HEK293 (cell line): ENCODE results near the gene SORBS2.

Experiments
- ATF2 ChIP-seq: fragments of 450-650 bp; formaldehyde crosslinking; IDR thresholded peaks from 2 replicates; pipeline ENCODE4 v1.5.1; 2016; ENCODE audit warnings: missing biosample characterization, missing genetic modification characterization, low read depth
- HOXA7 ChIP-seq: sonication (generic); formaldehyde crosslinking; IDR thresholded peaks from 2 replicates; pipeline ENCODE4 v1.8.1; 2022; ENCODE audit warnings: missing genetic modification reagents, borderline replicate concordance
- REST ChIP-seq: fragments of 450-650 bp; formaldehyde crosslinking; IDR thresholded peaks from 2 replicates; pipeline ENCODE4 v1.5.1; 2016; ENCODE audit warnings: missing biosample characterization, missing genetic modification characterization
- SETDB1 ChIP-seq: IDR thresholded peaks from one replicate; pipeline ENCODE4 v1.6.1; 2017; ENCODE audit warnings: mild to moderate bottlenecking, low read length, moderate library complexity, mixed read lengths; ENCODE audit not compliant: insufficient read length
- SP7 ChIP-seq: fragments of 450-650 bp; formaldehyde crosslinking; IDR thresholded peaks from 2 replicates; pipeline ENCODE4 v1.5.1; 2016; ENCODE audit warnings: missing biosample characterization, missing genetic modification characterization
- TRIM28 ChIP-seq: IDR thresholded peaks from 2 replicates; pipeline ENCODE4 v1.6.1; 2011; ENCODE audit warnings: low read length, control low read depth, borderline replicate concordance
- ZFP41 ChIP-seq: fragments of 450-650 bp; formaldehyde crosslinking; IDR thresholded peaks from 2 replicates; pipeline ENCODE4 v1.5.1; 2016; ENCODE audit warnings: missing biosample characterization, missing genetic modification characterization, borderline replicate concordance
- ZIC2 ChIP-seq: fragments of 450-650 bp; formaldehyde crosslinking; IDR thresholded peaks from 2 replicates; pipeline ENCODE4 v1.5.1; 2016; ENCODE audit warnings: missing biosample characterization, missing genetic modification characterization
- ZNF114 ChIP-seq: fragments of 450-650 bp; formaldehyde crosslinking; IDR thresholded peaks from 2 replicates; pipeline ENCODE4 v1.5.0; 2017; ENCODE audit warnings: missing biosample characterization, missing genetic modification characterization
- ZNF19 ChIP-seq: fragments of 450-650 bp; formaldehyde crosslinking; IDR thresholded peaks from 2 replicates; pipeline ENCODE4; 2016; ENCODE audit warnings: missing biosample characterization, missing genetic modification characterization, low read depth
- ZNF214 ChIP-seq: fragments of 450-650 bp; formaldehyde crosslinking; IDR thresholded peaks from 2 replicates; pipeline ENCODE4 v1.5.1; 2017; ENCODE audit warnings: missing biosample characterization, mild to moderate bottlenecking, missing genetic modification characterization, borderline replicate concordance
- ZNF350 ChIP-seq: fragments of 450-650 bp; formaldehyde crosslinking; IDR thresholded peaks from 2 replicates; pipeline ENCODE4 v1.5.0; 2017; ENCODE audit warnings: missing biosample characterization, mild to moderate bottlenecking, missing genetic modification characterization
- ZNF394 ChIP-seq: fragments of 450-650 bp; formaldehyde crosslinking; IDR thresholded peaks from 2 replicates; pipeline ENCODE4 v1.5.1; 2016; ENCODE audit warnings: missing biosample characterization, missing genetic modification characterization, mild to moderate bottlenecking, moderate library complexity, borderline replicate concordance
- ZNF473 ChIP-seq: fragments of 450-650 bp; formaldehyde crosslinking; IDR thresholded peaks from 2 replicates; pipeline ENCODE4 v1.5.1; 2017; ENCODE audit warnings: missing biosample characterization, missing genetic modification characterization
- ZNF501 ChIP-seq: fragments of 450-650 bp; formaldehyde crosslinking; IDR thresholded peaks from 2 replicates; pipeline ENCODE4 v1.5.1; 2016; ENCODE audit warnings: missing biosample characterization, missing genetic modification characterization
- ZNF513 ChIP-seq: fragments of 450-650 bp; IDR thresholded peaks from 2 replicates; pipeline ENCODE4 v1.5.1; 2018; ENCODE audit warnings: missing biosample characterization, missing genetic modification characterization
- ZNF561 ChIP-seq: fragments of 450-650 bp; IDR thresholded peaks from 2 replicates; pipeline ENCODE4 v1.5.1; 2018; ENCODE audit warnings: missing biosample characterization, missing genetic modification characterization, borderline replicate concordance
- ZNF624 ChIP-seq: fragments of 450-650 bp; formaldehyde crosslinking; IDR thresholded peaks from 2 replicates; pipeline ENCODE4 v1.5.1; 2017; ENCODE audit warnings: missing biosample characterization, missing genetic modification characterization
- ZNF639 ChIP-seq: fragments of 450-650 bp; formaldehyde crosslinking; IDR thresholded peaks from 2 replicates; pipeline ENCODE4 v1.5.1; 2016; ENCODE audit warnings: missing biosample characterization, missing genetic modification characterization
- ZNF645 ChIP-seq: fragments of 450-650 bp; formaldehyde crosslinking; IDR thresholded peaks from 2 replicates; pipeline ENCODE4; 2016; ENCODE audit warnings: missing biosample characterization, missing genetic modification characterization
- ZNF654 ChIP-seq: fragments of 450-650 bp; formaldehyde crosslinking; IDR thresholded peaks from 2 replicates; pipeline ENCODE4 v1.5.1; 2016; ENCODE audit warnings: low read depth, missing biosample characterization, missing genetic modification characterization
- ZNF660 ChIP-seq: fragments of 450-650 bp; IDR thresholded peaks from 2 replicates; pipeline ENCODE4 v1.5.1; 2018; ENCODE audit warnings: missing biosample characterization, mild to moderate bottlenecking, missing genetic modification characterization
- ZNF664 ChIP-seq: fragments of 450-650 bp; formaldehyde crosslinking; IDR thresholded peaks from 2 replicates; pipeline ENCODE4 v1.5.1; 2016; ENCODE audit warnings: missing biosample characterization, missing genetic modification characterization
- ZNF677 ChIP-seq: fragments of 450-650 bp; IDR thresholded peaks from 2 replicates; pipeline ENCODE4 v1.5.0; 2018; ENCODE audit warnings: missing biosample characterization, mild to moderate bottlenecking, missing genetic modification characterization, moderate library complexity
- ZNF747 ChIP-seq: fragments of 450-650 bp; formaldehyde crosslinking; IDR thresholded peaks from 2 replicates; pipeline ENCODE4 v1.5.1; 2016; ENCODE audit warnings: missing biosample characterization, missing genetic modification characterization
- ZSCAN18 ChIP-seq: fragments of 450-650 bp; formaldehyde crosslinking; IDR thresholded peaks from 2 replicates; pipeline ENCODE4 v1.5.1; 2016; ENCODE audit warnings: missing biosample characterization, missing genetic modification characterization
- ZSCAN30 ChIP-seq: fragments of 450-650 bp; IDR thresholded peaks from 2 replicates; pipeline ENCODE4 v1.5.1; 2018; ENCODE audit warnings: missing biosample characterization, mild to moderate bottlenecking, missing genetic modification characterization, moderate library complexity

The SORBS2 gene

GRCh38 chr4:185573651-185574199 is 238.3 kb downstream of the SORBS2 start (continued):
- TF ChIP-seq ZNF624 (tag by site-specific recombination) (no peak), ZFP41 (tag by site-specific recombination) (no peak), ZNF654 (no peak; the same call in 1 of the 2 replicates), ZNF19 (tag by site-specific recombination) (no peak), ZNF214 (tag by site-specific recombination) (no peak), ZNF501 (tag by site-specific recombination) (0 out of 2 replicates have a peak, but pooled peaks have one; percentile 50), SETDB1 (peak; percentile 15), HOXA7 (CRISPR knock-in tag) (no peak), ATF2 (no peak), ZNF561 (peak; percentile 57; the same call in 1 of the 2 replicates), SP7 (tag by site-specific recombination) (no peak), ZNF473 (tag by site-specific recombination) (no peak), ZNF394 (tag by site-specific recombination) (peak; percentile 53; the same call in 1 of the 2 replicates), ZNF350 (tag by site-specific recombination) (no peak), ZNF664 (tag by site-specific recombination) (no peak), ZNF114 (no peak), ZNF660 (tag by site-specific recombination) (peak; percentile 66; the same call in 1 of the 2 replicates), ZSCAN30 (peak; percentile 30; the same call in 1 of the 2 replicates), ZNF677 (no peak), ZSCAN18 (tag by site-specific recombination) (no peak), TRIM28 (peak; percentile 90), ZNF645 (tag by site-specific recombination) (no peak), ZNF513 (tag by site-specific recombination) (no peak), ZIC2 (tag by site-specific recombination) (0 out of 2 replicates have a peak, but pooled peaks have one; percentile 23), ZNF747 (tag by site-specific recombination) (no peak), ZNF639 (tag by site-specific recombination) (no peak), REST (tag by site-specific recombination) (0 out of 2 replicates have a peak, but pooled peaks have one; percentile 13)
